T-helper 17 cell (primary cell): ENCODE results near the gene TBC1D1. TPM values are rescaled to one million over a fixed set of nuclear protein-coding genes. Genes with fewer than 3 reads are reported as not detected.

Source experiments
- ATAC-seq: fragments of 150-1000 bp; cut with Tn5 transposase; 2 replicates; pipeline ENCODE4 v1.10.0; 2021; ENCODE audit warnings: mild to moderate bottlenecking, moderate library complexity
- DNase-seq, 3 donors: peaks; one replicate each; pipeline versions ENCODE4 v3.0.0 to v3.0.0-alpha.2; 2020 to 2021
- H3K9me3 ChIP-seq: one replicate; pipeline ENCODE4 v1.7.0; 2013; ENCODE audit warnings: low read length, mild to moderate bottlenecking; ENCODE audit not compliant: control insufficient read depth, poor library complexity, severe bottlenecking
- H3K27ac Mint-ChIP-seq: one replicate; pipeline ENCODE4 v1.8.0; 2022; ENCODE audit warnings: mild to moderate bottlenecking, moderate library complexity, mixed read lengths
- H3K27me3 Mint-ChIP-seq: one replicate; pipeline ENCODE4 v1.8.0; 2022; ENCODE audit warnings: mixed read lengths
- H3K36me3 Mint-ChIP-seq: one replicate; pipeline ENCODE4 v1.8.0; 2022; ENCODE audit warnings: low read depth, mixed read lengths
- H3K4me1 Mint-ChIP-seq: one replicate; pipeline ENCODE4 v1.8.0; 2022; ENCODE audit warnings: mild to moderate bottlenecking, mixed read lengths
- H3K4me3 Mint-ChIP-seq: one replicate; pipeline ENCODE4 v1.8.0; 2022; ENCODE audit warnings: mild to moderate bottlenecking, moderate library complexity, mixed read lengths
- total RNA-seq, 4 donors: library from RNA in 2 of 4; stranded (reverse) in 2 of 4; gene quantifications; one replicate each; pipeline ENCODE4 v1.2.3 and lab custom pipeline; 2022 to 2026

TBC1D1 gene
- total RNA-seq, 2 donors from 2014 or later: 45.5 to 51.1 TPM

GRCh38 chr4:37868238-37868637 lies 22.6 kb upstream of the TBC1D1 start:
- no peak overlapping the region for H3K4me3 Mint-ChIP-seq
- no peak for ATAC-seq
- DNase-seq: no peak

DNA sequence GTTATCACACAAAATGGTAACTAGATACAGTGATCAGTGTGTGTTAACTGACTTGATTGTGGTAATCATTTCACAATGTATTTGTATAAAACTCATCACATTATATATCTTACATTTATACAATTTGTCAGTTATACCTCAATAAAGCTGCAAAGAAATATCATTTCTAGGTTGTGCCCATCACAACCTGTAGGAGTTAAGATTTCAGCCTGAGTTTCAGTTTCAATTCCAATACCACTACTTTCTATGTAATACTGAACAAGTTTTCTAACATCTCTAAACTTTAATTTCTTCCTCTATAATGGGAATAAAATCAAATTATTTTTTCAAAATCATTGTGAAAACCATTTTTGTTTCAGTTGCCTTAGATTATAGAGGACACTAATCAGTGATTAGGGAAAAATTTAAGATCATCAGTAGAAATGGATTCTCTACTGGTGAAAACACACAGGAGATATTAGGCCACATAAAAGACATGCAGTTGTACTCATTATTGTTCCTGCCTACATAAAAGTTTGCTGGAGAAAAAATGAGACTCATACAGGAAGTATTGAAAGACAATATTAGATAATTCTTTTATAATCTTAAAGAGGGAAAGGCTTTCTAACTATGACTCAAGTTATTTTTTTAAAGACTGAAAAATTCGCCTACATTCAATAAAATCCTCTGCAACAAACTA lies 18.4 kb upstream of the TBC1D1 start:
- H3K27ac Mint-ChIP-seq: no peak overlapping the region

More at GRCh38 chr4:37868238-37868637, 22.6 kb upstream of the TBC1D1 start:
- H3K27me3 Mint-ChIP-seq: no peaks in the 10 kb centered on the region
- no peak overlapping the region for H3K27ac Mint-ChIP-seq
- H3K9me3 ChIP-seq: no peaks in the 10 kb centered on the region
- H3K4me1 Mint-ChIP-seq: peaks cover 7% of the 10 kb centered on the region
- H3K36me3 Mint-ChIP-seq: peaks cover 6% of the 10 kb centered on the region

DNA sequence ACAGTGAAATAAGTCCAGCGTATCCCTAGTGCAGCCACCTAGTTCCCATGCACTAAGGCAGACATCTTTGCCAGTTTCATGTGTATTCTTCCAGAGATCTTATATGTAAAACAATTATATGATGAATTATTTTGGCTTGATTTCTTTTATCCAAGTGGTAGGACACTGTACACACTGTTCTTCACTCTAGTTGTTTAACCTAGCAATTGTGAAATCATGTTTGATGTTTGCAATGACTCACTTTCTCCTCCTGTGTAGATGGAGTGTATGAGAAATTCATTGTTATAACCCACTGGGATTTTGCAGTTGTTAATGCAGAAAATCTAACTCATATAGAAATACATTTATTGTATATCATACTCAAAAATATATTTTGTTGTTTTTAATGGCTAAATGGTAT lies 17.5 kb upstream of the TBC1D1 start:
- Mint-ChIP-seq H3K27me3 (no peaks in the 10 kb centered on the region), H3K4me3 (no peak overlapping the region), H3K27ac (no peak overlapping the region), H3K36me3 (no peaks in the 10 kb centered on the region), H3K4me1 (peaks cover 6% of the 10 kb centered on the region)
- ATAC-seq (no peak), DNase-seq (no peak)
- no peaks in the 10 kb centered on the region for H3K9me3 ChIP-seq

More for the DNA sequence above, 18.4 kb upstream of the TBC1D1 start:
- Mint-ChIP-seq H3K36me3 (peaks cover 2% of the 10 kb centered on the region), H3K27me3 (no peaks in the 10 kb centered on the region), H3K4me3 (no peak overlapping the region), H3K4me1 (peaks cover 6% of the 10 kb centered on the region)
- H3K9me3 ChIP-seq: no peaks in the 10 kb centered on the region
- no peak for ATAC-seq
- DNase-seq: no peak

DNA sequence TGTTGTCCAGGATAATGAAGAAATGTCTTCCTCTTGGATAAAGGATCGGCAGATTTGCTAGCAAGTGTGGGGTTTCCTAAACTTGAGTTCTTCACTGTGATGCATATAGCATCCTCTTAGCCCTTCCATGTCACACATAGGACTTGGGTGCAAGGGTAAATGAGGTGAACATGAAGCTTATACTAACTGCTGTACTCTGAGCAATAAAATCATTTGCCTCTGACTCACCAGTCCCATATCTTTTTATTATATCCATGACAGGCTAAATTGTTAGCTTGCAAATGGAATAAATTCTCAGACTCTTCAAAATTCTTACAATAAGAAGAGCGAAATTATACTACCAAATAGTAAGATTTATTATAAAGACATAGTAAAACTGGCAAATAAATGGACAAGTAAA lies 14.7 kb upstream of the TBC1D1 start:
- Mint-ChIP-seq H3K27ac (no peak overlapping the region), H3K27me3 (no peaks in the 10 kb centered on the region), H3K36me3 (no peaks in the 10 kb centered on the region), H3K4me3 (no peak overlapping the region), H3K4me1 (peaks cover 6% of the 10 kb centered on the region)
- no peaks in the 10 kb centered on the region for H3K9me3 ChIP-seq
- DNase-seq: no peak
- no peak for ATAC-seq

GRCh38 chr4:37879365-37879764 lies 11.5 kb upstream of the TBC1D1 start:
- ATAC-seq: no peak
- no peak for DNase-seq
- no peaks in the 10 kb centered on the region for H3K9me3 ChIP-seq
- Mint-ChIP-seq H3K27ac (no peak overlapping the region), H3K36me3 (no peaks in the 10 kb centered on the region), H3K4me1 (peaks cover 2% of the 10 kb centered on the region), H3K4me3 (no peak overlapping the region), H3K27me3 (peaks cover 8% of the 10 kb centered on the region)

DNA sequence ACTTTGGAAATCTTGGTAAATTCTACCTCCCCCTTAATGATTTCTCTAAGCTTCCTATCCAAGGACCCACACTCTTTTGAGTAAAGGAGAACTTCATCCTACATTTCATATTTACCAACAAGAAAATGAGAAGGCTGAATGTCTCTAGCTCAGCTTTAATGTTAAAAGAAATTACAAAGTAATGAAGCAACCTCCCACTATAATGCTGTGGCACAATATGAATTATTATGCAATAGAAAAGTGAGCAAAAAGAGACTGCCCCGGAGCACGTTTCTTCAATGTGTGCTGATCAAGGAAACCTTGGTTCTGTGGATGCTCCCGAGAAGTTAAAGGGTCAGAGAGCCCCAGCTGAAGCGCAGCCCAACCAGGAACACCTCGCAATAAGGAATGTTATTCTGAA lies 9.1 kb upstream of the TBC1D1 start:
- no peaks in the 10 kb centered on the region for H3K4me1 Mint-ChIP-seq
- no peaks in the 10 kb centered on the region for H3K9me3 ChIP-seq
- no peak overlapping the region for H3K27ac Mint-ChIP-seq
- no peak for ATAC-seq
- H3K4me3 Mint-ChIP-seq: no peak overlapping the region
- H3K36me3 Mint-ChIP-seq: no peaks in the 10 kb centered on the region
- peaks cover 14% of the 10 kb centered on the region for H3K27me3 Mint-ChIP-seq
- DNase-seq: no peak

DNA sequence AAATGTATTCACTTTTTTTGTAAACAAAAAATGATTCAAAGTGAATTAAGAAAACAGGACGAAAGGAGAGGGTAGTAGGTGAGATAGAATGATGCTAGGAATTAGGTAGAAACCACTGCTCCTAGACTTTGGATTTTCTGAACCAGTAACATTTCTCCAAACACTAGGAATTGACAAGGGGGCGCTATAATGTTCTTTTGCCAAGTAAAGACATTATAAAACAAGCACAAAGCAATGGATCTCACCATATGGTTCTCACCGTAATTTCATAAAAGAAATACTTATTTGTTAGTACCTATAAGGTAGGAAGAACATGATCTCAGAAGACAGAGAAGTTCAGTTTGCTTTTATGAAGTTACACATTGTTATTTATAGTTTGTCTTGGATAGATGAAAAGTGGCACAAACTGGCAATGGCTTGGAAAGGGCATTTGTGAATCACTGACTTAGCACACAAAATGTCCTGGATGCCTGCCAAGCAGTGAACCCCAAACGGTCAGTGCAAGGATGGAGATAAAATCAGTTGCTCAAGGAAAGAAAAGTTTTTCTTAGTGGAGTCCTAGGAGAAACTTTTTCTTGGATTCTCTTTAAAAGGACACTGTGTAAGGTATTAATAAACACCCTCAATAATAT lies 8.1 kb upstream of the TBC1D1 start:
- ATAC-seq: no peak
- H3K27ac Mint-ChIP-seq: no peak overlapping the region
- H3K27me3 Mint-ChIP-seq: peaks cover 14% of the 10 kb centered on the region
- DNase-seq: no peak
- H3K9me3 ChIP-seq: no peaks in the 10 kb centered on the region
- no peaks in the 10 kb centered on the region for H3K36me3 Mint-ChIP-seq
- H3K4me1 Mint-ChIP-seq: no peaks in the 10 kb centered on the region
- no peak overlapping the region for H3K4me3 Mint-ChIP-seq

- Mint-ChIP-seq H3K27me3 (peaks cover 14% of the 10 kb centered on the region), H3K4me1 (peaks cover 4% of the 10 kb centered on the region), H3K36me3 (no peaks in the 10 kb centered on the region), H3K4me3 (no peak overlapping the region), H3K27ac (no peak overlapping the region)
- ATAC-seq (no peak), DNase-seq (no peak)
- no peaks in the 10 kb centered on the region for H3K9me3 ChIP-seq
Observed at GRCh38 chr4:37884855-37885487, 5.9 kb upstream of the TBC1D1 start.

- H3K27me3 Mint-ChIP-seq: peaks cover 14% of the 10 kb centered on the region
- peak overlapping the region; percentile 65 for H3K27ac Mint-ChIP-seq
- no peak for ATAC-seq
Observed at GRCh38 chr4:37885496-37885895, 5.4 kb upstream of the TBC1D1 start.

DNA sequence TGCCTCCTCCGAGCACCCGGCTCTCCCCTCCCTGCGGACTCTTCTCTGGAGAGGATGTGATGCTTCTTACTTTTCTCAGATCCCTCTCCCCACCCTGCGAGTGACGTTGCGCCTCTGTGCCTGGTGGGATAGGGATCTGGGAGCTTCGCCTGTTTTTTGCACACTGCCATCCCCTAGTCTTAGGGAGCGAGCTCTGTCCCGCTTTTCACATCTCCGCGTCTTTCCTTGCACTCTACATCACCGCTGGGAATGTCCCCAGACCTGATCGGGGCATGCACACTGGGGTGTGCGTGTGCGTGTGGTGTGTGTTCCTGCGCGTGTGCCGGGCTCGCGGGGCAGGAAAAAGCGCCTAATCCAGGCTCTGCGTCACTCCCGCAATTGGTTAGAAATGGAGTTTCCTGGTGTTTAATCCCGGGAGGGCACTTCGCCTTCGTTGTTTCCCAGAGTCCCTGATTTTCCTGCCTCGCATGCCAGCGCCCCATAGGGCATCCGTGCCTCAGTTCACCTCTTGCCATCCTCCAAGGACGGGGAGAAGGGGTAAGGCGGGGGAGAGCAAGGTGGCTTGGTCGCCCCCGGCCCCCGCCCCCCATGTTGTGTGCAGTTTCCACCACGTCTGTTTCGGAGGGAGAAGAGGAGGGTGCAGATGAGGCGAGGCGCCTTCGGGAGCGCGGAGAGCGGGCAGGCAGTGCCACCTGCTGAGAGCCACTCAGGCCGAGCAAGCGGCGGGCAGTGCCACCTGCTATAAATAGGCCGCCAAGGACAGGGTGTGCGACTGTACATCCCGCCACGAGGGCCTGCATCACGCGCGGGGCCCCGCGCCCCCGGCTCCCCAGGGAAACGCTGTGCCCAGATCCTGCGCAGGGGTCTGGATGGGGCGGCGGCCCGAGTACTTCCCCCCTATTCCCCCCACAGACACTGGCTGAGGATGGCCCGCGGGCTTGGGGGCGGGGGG lies 759 bp upstream of the TBC1D1 start:
- Mint-ChIP-seq H3K4me1 (peaks cover 20% of the 10 kb centered on the region), H3K36me3 (no peaks in the 10 kb centered on the region), H3K4me3 (peak overlapping the region; percentile 90), H3K27ac (peak overlapping the region; percentile 76), H3K27me3 (no peaks in the 10 kb centered on the region)
- peak in 2 of 3 donors; percentile 9 to 18 for DNase-seq
- peak; percentile 22 for ATAC-seq
- H3K9me3 ChIP-seq: no peaks in the 10 kb centered on the region

More at GRCh38 chr4:37885496-37885895, 5.4 kb upstream of the TBC1D1 start:
- Mint-ChIP-seq H3K4me3 (no peak overlapping the region), H3K4me1 (peaks cover 4% of the 10 kb centered on the region), H3K36me3 (no peaks in the 10 kb centered on the region)
- no peak for DNase-seq
- H3K9me3 ChIP-seq: no peaks in the 10 kb centered on the region

- Mint-ChIP-seq H3K4me3 (peak overlapping the region; percentile 90), H3K36me3 (no peaks in the 10 kb centered on the region), H3K4me1 (peaks cover 30% of the 10 kb centered on the region), H3K27ac (peak overlapping the region; percentile 94), H3K27me3 (no peaks in the 10 kb centered on the region)
- ATAC-seq (peak; percentile 68), DNase-seq (peak; percentile 32 to 54 (median 48))
- no peaks in the 10 kb centered on the region for H3K9me3 ChIP-seq
Observed at GRCh38 chr4:37891260-37892159, 626 bp downstream of the TBC1D1 start.

DNA sequence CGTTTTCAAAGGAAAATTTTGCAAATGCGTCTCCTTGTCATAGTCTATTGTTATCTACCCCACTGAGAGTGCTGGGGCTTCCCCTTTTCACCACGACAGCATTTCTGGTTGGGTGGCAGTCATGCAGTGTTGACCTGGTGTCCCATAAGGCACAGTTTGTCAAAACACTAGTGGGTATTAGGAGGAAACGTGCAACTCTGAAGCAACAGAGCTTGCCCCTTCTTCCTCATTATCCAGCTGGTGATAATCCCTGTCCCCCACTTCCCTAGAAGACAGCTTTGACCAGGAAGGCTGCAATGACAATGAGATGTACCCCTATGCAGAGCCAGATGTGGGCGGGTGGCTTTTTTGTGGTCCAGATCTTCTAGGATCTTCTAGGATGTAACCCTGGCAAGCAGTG lies 1.8 kb downstream of the TBC1D1 start:
- peak in 2 of 3 donors; percentile 10 to 14 for DNase-seq
- Mint-ChIP-seq H3K27ac (peak overlapping the region; percentile 94), H3K36me3 (no peaks in the 10 kb centered on the region), H3K4me3 (peak overlapping the region; percentile 90), H3K27me3 (no peaks in the 10 kb centered on the region), H3K4me1 (peaks cover 35% of the 10 kb centered on the region)
- H3K9me3 ChIP-seq: no peaks in the 10 kb centered on the region
- peak; percentile 72 for ATAC-seq
